Right ventricle myocardium superior (tissue), 1 donor: ENCODE data around the gene FOXO4. TPM values are rescaled to one million over a fixed set of nuclear protein-coding genes. Genes with fewer than 3 reads are reported as not detected.

Experiments
- ATAC-seq: fragments of 200-7000 bp; cut with Tn5 transposase; one replicate; pipeline ENCODE4 v1.9.1; 2020; ENCODE audit warnings: mild to moderate bottlenecking; ENCODE audit not compliant: poor library complexity
- DNase-seq: peaks from one replicate; pipeline ENCODE4 v3.0.0-alpha.2; 2020
- intact Hi-C: fragments of 100-400 bp; cut with DNase I; formaldehyde crosslinking; loops from one replicate; pipeline ENCODE4 v1.11.2; 2022
- total RNA-seq: library from RNA; stranded (reverse); fragmentation: NEBNext Ultra II Directional; extraction: Animal tissue kit (Norgen Biotek cat#: 25700); gene quantifications from one replicate; pipeline ENCODE4 v1.2.1, GENCODE V29; 2021
- donor health status: DM: no; HTN: yes; CAD: no; lungs with severe emphysema.

FOXO4 gene
- total RNA-seq, 1 donor from 2014 or later: 55.6 TPM

DNA sequence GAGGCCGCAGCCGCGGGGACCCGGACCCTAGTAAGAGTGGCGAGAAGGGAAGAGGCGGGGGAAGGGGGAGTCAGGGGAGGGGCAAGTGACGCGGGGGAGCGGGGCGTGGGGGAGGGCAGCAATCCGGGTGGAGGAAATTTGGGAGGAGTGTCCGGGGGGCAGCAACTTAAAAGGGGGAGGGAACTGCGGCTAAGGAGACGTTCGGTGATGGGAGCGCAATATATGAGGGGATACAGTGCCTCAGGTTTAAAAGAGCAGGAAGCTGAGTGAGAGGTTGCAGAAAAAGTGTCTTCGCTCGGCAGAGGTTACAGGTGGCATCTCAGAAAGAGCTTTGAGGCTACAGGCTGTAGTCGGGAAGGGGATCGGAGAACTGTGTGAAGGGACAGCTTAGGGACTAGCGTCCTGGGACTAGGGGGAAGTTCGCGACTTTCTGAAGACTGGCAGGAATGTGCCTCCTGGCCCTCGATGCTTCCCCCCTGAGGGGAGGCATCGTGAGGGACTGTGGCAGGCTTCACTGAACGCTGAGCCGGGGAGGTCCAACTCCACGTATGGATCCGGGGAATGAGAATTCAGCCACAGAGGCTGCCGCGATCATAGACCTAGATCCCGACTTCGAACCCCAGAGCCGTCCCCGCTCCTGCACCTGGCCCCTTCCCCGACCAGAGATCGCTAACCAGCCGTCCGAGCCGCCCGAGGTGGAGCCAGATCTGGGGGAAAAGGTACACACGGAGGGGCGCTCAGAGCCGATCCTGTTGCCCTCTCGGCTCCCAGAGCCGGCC, 519 bp downstream of the FOXO4 start:
- intact Hi-C loops: no loop called here
- DNase-seq (no peak), ATAC-seq (peak; percentile 91)

DNA sequence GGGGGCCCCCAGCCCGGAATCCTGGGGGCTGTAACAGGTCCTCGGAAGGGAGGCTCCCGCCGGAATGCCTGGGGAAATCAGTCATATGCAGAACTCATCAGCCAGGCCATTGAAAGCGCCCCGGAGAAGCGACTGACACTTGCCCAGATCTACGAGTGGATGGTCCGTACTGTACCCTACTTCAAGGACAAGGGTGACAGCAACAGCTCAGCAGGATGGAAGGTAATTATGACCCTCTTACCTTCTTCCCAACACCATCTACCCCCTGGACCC, 1.0 kb downstream of the FOXO4 start:
- intact Hi-C loops: no loop called here
- ATAC-seq (peak; percentile 13), DNase-seq (no peak)

DNA sequence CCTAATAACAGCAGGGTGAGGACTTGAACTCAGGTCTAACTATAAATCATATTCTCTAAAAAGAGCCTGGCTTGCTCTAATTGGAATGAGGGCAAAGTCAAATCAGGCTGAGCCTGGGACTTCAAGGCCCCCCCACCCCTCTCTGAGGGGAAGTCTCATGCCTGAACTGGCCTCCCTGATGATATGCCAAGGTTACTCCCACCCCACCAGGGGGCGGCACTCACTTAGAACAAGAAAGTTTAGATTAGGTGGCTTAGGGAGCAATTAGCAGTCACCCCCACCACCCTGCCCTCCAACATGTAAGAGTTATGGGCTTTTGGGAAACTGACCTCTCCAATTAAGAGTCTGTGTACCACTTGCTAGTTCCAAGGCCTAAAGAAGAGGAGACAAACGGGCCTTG, 2.7 kb downstream of the FOXO4 start:
- DNase-seq: peak; percentile 64
- intact Hi-C loops: no loop called here
- peak; percentile 34 for ATAC-seq

- intact Hi-C loops: no loop called here
- no peak for ATAC-seq
- no peak for DNase-seq
These were observed 3.4 kb downstream of the FOXO4 start for GRCh38 chrX:71098951-71099506.

- DNase-seq (no peak), ATAC-seq (no peak)
- intact Hi-C loops: no loop called here
These were observed 4.1 kb downstream of the FOXO4 start for GRCh38 chrX:71099736-71100135.

- intact Hi-C loops: no loop called here
- no peak for ATAC-seq
- DNase-seq: no peak
These were observed 5.2 kb downstream of the FOXO4 start for GRCh38 chrX:71100581-71101505.

GRCh38 chrX:71102292-71102691, 6.6 kb downstream of the FOXO4 start:
- no peak for ATAC-seq
- intact Hi-C loops: no loop called here
- no peak for DNase-seq

DNA sequence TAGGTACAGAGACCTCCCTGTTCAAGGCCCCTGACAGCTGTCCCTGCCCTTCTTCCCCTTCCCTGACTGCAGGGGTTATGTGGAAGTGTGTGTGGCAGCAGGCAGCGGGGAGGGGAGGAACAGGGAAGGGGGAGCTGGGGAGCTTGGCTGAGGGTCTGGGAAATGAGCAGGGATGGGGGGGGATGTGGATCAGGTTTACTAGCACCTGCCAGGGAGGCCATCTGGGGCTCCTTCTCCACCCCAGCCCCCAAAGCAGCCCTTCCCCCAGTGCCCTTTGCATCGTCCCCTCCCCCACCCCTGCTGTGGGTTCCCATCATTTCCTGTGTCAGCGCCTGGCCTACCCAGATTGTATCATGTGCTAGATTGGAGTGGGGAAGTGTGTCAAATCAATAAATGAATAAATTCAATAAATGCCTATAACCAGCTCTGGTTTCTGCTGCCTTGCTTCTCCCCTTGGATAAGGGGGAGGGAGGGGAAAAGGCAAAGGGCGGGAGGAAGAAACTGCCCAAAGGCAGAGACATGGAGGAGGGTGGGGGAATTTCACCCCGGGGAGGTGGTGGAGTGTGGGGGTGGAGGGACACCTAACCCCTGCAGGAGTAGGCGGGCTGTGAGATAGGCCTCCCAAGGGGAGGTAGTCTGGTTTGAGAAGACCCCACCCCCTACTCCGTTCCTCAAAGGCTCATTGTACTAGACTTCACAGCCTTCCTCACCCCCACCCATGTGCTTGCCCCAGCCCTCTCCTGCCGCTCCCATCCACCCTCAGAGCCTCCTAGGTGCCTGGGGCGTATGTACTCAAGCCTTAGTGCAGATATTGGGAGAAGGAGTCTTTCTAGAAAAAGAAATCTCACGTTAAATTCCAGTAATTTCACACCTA, 7.7 kb downstream of the FOXO4 start:
- no peak for DNase-seq
- intact Hi-C loops: no loop called here

GRCh38 chrX:71105628-71106027, 10.0 kb downstream of the FOXO4 start:
- ATAC-seq (no peak), DNase-seq (no peak)
- intact Hi-C loops: no loop called here

More for the DNA sequence above, 7.7 kb downstream of the FOXO4 start:
- ATAC-seq: no peak

DNA sequence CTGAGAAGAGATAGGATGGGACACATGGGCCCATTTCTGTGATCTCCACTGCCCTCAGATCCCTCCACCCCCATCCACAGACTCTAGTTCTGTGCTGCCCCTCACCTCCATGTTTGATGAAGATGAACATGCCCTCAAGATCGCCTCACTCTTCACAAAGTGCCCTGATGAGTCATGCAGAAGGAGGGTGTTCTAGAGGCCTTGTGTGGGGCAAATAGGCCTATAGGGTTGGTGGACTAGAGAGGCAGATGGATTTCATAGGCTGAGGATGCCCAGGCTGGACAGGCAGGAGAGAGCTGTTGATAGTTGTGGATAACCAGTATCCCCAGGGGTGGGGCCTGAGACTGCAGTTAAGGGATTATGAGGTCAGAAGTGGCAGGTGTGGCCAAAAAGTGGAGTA, 10.8 kb downstream of the FOXO4 start, which contains the start of gene CXorf65:
Gene CXorf65, minus strand, starts transcription at position 314 of the 400 bp plus-strand sequence. Its CDS starts 184 bp downstream, at position 130.
- DNase-seq (no peak), ATAC-seq (no peak)
- intact Hi-C loops: no loop called here

- no peak for DNase-seq
- no peak for ATAC-seq
- intact Hi-C loops: no loop called here
These were observed 11.6 kb downstream of the FOXO4 start for GRCh38 chrX:71107245-71107644.

GRCh38 chrX:71107762-71108360, 12.2 kb downstream of the FOXO4 start:
- intact Hi-C loops: no loop called here
- ATAC-seq: no peak
- DNase-seq: no peak

DNA sequence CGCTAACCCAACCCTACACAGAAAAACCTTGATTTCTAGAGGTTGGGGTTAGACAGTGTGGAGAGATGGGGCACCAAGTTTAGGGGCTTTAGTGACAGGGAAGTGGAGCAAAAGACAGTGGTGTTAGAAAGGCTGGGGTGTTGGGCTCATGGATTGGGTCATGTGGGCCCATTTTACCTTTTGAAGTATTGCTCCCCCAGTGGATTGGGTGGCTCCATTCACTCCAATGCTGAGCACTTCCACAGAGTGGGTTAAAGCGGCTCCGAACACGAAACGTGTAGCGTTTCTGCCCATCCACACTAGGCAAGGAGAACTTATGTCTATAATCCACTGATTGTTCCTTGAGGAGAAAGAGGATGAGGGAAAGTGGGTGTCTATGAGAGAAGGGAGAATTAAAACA, 13.4 kb downstream of the FOXO4 start:
- no peak for ATAC-seq
- no peak for DNase-seq
- intact Hi-C loops: no loop called here

DNA sequence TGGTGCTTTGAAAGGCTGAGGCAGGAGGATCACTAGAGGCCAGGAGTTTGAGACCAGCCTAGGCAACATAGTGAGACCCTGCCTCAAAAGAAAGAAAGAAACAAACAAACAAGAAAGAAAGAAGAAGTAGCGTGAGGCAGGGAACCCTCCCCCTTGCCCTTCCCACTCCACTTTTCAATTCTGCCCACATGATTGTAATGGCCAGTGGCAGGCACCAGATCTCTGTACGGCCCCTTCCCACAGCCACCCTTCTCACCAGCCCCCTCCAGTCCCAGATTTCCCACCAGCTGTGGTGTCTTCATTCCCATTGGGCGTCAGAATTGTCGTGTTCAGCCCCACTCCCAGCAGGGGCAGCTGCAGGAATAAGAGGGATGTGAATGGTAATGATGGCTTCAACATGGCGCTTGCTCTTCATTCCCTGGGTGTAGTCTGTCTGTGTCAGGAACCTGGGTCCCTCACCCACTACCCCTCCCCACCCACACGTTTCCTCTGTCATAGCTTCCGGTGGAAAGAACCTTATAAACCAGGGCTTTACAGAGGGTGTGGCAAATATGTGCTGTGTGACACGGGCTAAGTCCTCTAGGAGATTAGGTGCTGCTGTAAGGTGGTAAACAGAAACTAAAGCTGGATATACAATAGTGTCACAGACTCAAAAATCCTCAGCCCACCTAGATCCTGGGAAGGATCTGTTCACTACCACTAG, 15.6 kb downstream of the FOXO4 start, which contains the start of gene IL2RG:
Gene IL2RG, minus strand, starts transcription at position 437 of the 703 bp plus-strand sequence. Its CDS starts 38 bp downstream, at position 399.
- intact Hi-C loops: no loop called here
- DNase-seq: no peak
- no peak for ATAC-seq

- intact Hi-C loops: no loop called here
- no peak for DNase-seq
- no peak for ATAC-seq
These were observed 16.3 kb downstream of the FOXO4 start for GRCh38 chrX:71111921-71112431.

DNA sequence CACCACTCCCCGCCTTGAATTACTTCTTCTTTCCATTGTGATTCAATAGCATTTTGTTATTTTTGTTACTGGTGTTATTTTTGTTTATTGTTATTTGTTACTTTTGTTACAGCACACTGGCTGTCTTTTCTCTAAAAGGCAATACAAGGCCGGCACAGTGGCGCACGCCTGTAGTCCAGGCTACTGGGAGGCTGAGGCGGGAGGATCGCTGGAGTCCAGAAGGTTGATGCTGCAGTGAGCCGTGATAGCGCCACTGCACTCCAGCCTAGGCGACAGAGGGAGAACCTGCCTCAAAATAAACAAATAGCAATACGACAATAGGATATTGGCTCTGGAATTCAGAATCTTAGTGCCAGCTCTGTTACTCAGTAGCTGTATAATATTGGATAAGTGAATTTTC, 21.7 kb downstream of the FOXO4 start:
- ATAC-seq (no peak), DNase-seq (no peak)
- intact Hi-C loops: no loop called here
